GM21381 (cell line): Measurements from ENCODE around the gene HNRNPLL.

Experiments
- ATAC-seq: cut with Tn5 transposase; IDR thresholded peaks from one replicate; pipeline ENCODE4 v1.9.1; 2021; ENCODE audit warnings: mild to moderate bottlenecking, moderate library complexity; ENCODE audit not compliant: unreplicated experiment

HNRNPLL gene

GRCh38 chr2:38598200-38598990 is 4.3 kb downstream of the HNRNPLL start:
- no peak for ATAC-seq

GRCh38 chr2:38597115-38597514 is 5.6 kb downstream of the HNRNPLL start:
- no peak for ATAC-seq

DNA sequence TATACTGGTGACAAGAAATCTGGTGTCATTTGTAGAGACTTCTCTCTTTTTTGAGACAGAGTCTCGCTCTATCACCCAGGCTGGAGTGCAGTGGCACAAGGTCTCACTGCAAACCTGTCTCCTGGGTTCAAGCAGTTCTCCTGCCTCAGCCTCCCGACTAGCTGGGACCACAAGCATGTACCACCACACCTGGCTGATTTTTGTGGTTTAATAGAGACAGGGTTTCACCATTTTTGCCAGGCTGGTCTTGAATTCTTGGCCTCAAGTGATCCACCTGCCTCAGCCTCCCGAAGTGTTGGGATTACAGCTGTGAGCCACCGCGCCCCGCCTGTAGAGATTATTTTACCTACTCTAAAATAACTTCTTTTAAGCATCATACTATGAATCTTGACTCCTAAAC is 6.5 kb downstream of the HNRNPLL start:
- no peak for ATAC-seq

DNA sequence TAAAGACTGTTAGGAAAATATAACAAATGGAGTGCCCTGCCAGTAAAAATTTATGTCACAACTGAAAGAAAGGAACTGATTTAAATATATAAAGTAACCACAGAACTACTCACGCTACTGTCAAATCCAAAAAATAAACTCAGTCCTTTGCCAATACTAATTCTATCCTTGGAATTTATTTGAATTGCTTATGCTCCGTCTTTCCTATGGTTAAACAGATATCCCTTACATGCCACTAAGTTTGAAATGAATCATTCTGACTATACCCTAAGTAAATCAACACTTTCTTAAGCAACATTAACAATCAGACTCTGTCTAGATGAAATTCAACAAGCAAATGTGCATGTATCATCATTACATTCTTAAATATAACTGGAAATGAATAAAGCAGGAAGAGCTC is 9.8 kb downstream of the HNRNPLL start:
- no peak for ATAC-seq

DNA sequence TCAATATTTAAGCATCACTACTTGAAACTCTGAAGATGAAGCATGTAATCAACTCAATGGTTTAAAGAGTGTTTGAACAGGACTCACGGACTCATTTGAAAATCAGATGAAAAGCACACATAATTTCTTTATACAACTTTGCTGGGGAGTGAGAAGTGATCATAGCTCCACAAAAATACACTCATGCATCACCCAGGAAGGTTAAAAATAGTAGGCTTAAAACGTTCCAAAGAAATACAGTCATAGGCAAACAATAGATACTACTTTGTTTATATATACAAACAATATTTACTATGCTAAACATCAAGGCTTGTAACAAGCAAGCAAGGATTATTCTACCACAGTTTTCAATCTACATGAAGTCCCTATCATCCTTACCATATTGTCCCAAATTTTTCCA is 11.6 kb downstream of the HNRNPLL start:
- ATAC-seq: no peak

DNA sequence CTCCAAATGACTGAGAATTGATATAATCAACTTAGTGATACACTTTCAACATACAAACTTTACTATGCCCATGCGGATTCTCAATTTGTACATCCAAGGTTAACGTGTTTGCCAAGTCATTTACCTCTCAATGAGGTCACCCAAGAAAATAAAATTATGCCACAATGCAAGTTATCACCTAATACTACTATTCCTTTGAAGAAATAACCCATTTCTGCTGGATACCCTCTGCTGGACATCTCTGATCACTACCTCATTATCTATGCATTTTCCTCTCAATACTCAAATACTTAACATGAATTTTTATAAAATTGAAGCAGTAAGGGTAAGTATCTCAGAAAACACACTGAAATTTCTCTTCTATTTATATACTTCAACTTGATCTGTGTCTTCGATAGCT is 12.7 kb downstream of the HNRNPLL start:
- ATAC-seq: no peak

DNA sequence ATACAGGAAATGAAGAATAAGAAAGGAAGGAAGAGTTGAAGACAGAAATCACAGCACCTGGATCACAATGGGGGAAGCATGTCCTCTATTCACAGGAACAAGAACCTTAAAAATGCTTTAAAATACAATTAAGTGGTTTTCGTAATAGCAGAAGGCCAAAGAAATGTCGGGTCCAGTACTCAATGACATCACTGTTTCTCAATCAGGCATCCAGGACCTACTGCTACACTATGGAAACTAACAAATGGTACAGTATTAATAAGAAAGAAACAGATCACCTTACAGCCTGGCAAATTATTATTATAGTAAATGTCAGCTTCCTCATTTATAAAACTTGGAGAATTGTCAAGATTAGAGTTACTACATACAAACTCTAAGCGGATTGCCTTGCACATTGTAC is 15.8 kb downstream of the HNRNPLL start:
- ATAC-seq: no peak

DNA sequence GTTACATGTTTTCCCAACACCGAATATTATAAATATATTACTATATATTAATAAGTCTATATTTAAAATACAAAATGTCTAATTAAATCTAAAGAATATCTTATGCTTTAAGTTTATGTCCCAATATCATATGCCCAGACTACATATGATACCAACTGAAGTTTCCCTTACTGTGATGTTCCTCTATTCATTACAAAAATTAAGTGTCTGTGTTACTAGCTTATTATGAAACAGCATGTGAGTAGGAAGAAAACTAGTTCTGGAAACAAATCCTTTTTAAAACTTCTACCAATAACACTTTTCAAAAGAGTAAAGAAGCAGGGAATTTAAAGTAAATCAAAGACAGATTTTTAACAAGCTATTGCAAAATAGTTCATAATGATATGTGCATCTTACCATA is 17.8 kb downstream of the HNRNPLL start:
- no peak for ATAC-seq

- ATAC-seq: no peak
These were observed 18.7 kb downstream of the HNRNPLL start for GRCh38 chr2:38583994-38584393.

- ATAC-seq: no peak
These were observed 19.2 kb downstream of the HNRNPLL start for GRCh38 chr2:38583524-38583923.

- ATAC-seq: no peak
These were observed 21.3 kb downstream of the HNRNPLL start for GRCh38 chr2:38581193-38582147.

- ATAC-seq: no peak
These were observed 22.6 kb downstream of the HNRNPLL start for GRCh38 chr2:38580115-38580636.

DNA sequence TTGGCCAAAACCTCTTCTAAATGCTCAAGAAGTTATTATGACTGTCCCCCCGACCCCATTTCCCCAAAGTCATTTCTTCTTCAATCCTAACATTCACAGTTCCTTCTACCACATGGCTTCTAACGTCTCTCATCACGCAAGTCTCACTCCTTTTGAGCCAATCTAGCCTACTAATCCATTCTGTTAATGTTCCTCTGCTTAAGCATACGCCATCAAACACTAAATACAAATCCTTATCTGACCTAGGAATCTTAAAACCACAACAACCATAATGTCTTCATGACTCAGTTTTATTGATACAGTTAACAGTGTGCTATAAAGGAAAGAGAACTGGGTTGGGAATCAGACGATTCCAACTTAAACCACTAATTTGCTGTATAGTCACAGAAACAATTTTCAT is 23.9 kb downstream of the HNRNPLL start:
- ATAC-seq: no peak

- no peak for ATAC-seq
These were observed 28.4 kb downstream of the HNRNPLL start for GRCh38 chr2:38574278-38574677.

DNA sequence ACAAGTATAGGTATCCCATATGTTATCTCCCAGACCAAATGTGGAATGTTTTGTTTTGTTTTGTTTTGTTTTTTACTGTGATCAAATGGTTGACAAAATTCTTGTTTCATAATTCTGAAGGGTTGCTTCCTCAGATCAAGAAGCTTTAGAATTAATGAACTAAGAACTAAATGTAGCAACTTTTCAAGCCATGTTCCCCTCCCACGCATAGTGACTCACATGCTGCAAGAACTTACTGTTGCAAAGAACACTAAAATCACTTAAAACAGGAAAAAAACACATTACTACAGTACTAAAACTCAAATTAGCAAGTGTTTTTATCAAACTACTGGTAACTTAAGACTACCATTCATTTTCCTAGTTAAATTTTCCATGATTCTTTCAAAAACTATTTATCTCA is 30.6 kb downstream of the HNRNPLL start:
- no peak for ATAC-seq

- no peak for ATAC-seq
These were observed 31.5 kb downstream of the HNRNPLL start for GRCh38 chr2:38571193-38571592.

- no peak for ATAC-seq
These were observed 33.8 kb downstream of the HNRNPLL start for GRCh38 chr2:38568724-38569436.

DNA sequence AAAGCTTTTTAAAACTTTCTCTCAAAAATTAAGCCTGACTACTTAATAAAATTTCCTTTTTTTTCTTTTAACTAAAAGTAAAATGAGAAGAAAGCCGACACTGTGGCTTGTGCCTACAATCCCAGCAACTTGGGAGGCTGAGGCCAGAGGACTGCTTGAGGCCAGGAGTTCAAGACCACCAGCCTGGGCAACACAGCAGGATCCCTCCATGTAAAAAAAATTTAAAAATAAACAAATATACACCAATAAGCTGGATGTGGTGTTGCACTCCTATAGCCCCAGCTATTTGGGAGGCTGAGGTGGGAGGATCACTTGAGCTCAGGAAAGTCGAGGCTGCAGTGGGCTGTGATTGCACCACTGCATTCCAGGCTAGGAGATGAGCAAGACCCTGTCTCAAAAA is 37.4 kb downstream of the HNRNPLL start:
- ATAC-seq: no peak

DNA sequence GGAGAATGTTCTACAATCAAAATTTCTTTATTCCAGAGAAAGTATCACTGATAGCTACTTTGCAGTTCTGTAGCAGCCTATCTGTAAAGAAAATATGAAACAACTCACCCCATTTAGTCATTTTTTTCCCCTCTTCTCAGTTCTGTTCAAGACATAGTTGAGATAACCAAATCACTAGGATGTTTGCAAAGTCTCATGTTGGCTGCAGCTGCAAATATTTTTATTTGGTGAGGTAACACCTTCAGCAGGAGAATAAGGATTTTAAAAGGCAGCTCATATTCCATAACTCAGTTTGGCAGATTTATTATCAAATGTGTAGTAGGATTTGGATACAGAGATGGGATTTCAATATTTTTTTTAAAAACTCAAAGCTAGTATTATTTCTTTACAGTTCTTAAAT is 41.0 kb downstream of the HNRNPLL start:
- ATAC-seq: no peak

DNA sequence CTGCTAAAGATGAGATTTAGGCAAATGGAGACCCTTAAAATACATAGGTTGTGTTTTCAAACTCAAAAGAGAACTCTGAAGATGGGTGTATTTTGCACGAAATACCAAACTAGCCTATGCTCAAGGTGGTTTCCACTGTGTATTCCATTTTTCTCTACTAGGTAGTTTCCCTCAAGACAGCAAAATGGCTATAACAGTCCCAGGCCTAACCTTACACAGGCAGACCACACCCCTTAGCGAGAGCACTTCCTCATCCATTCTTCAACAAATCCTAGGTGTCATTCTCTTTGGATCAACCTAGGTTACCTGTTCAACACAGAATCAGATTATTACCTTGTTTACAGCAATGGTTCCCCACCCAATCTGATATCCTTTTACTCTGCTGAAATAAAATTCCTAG is 42.6 kb downstream of the HNRNPLL start:
- ATAC-seq: no peak

DNA sequence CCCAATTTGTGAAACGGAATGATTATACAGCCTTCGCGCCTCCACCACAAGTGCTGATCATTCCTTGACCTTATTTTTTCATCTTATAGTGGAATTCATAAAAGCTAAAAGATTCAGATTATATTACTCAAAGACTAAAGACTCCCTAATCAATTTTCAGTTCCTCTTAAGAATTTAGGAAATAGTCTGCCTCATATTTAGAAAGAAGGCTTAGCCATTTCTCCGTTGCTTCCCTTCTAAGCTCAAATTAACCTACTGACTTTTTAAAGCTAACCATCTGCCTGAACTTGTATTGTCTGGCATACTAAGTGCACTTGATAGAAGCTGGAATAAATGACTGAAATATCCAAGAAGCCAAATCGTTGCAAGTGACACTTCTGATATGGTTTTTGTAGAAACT is 44.7 kb downstream of the HNRNPLL start:
- no peak for ATAC-seq
